GM12801 (cell line): ENCODE measurements around the gene CCNL2.

Experiments
- TF ChIP-seq, protein P1 (sequence below): IDR thresholded peaks from one replicate; pipeline ENCODE4 v1.5.1; 2011; ENCODE audit warnings: control low read depth; ENCODE audit not compliant: insufficient read length; ENCODE audit errors: extremely low read depth

The CCNL2 gene

DNA sequence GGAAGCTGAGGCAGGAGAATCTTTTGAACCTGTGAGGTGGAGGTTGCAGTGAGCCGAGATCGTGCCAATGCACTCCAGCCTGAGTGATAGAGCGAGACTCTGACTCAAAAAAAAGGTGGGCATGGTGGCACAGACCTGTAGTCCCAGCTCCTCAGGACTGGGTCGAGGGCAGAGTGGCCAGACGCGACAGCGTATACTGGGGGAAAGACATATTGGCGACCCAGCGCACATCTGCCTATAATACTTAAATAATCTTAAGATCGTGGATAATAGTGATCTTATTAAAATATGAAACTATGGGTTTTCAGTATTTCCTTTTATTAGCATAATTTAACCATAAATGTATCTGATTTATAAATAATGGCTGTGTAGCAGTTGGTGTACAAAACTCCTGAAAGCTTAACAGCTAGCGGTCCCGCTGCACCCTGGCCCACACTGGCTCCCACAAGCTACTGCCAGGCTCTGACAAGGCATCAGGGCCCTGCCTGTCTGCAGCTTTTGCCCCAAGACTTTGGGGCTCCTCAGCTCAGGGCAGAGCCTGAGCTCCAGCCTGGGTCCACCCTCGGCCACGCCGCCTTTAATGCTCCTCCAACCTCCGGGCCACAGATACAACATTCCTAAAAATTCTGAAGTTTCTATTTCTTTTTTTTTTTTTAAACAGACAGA, 21.5 kb downstream of the CCNL2 start:
- TF ChIP-seq, protein P1, sequence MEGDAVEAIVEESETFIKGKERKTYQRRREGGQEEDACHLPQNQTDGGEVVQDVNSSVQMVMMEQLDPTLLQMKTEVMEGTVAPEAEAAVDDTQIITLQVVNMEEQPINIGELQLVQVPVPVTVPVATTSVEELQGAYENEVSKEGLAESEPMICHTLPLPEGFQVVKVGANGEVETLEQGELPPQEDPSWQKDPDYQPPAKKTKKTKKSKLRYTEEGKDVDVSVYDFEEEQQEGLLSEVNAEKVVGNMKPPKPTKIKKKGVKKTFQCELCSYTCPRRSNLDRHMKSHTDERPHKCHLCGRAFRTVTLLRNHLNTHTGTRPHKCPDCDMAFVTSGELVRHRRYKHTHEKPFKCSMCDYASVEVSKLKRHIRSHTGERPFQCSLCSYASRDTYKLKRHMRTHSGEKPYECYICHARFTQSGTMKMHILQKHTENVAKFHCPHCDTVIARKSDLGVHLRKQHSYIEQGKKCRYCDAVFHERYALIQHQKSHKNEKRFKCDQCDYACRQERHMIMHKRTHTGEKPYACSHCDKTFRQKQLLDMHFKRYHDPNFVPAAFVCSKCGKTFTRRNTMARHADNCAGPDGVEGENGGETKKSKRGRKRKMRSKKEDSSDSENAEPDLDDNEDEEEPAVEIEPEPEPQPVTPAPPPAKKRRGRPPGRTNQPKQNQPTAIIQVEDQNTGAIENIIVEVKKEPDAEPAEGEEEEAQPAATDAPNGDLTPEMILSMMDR: no peak

DNA sequence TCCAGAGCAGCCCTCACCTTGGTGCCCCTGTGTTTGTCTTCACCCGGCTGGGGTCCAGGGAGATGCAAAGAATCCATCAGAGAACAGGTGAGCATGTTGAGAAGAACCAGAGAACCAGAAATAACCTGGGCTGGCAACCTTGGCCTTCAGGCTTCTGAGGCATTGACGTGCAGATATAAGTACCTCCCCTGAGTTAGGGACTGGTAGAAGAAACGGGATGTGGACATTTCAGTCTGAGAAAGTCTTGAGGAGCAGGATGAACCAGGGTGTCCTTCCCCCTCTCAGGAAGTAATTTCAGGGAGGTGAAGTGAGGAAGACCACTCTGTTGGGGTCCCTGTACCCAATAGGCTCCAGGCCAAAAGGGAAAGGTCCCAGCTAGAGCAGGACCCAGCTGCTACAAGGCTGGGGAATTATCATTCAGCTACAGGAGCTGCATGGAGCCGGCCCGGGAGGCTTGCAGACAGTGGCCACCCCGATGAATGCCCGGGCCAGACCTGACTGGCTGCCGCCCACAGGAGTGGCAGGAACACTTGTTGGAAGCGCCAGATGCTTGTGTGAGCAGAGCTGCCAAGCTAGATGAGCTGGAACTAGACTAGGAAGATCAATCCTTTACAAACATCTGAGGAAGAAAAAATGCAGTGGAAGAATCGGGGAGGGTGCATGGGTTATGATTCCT, 22.4 kb downstream of the CCNL2 start:
- TF ChIP-seq, protein P1: no peak

DNA sequence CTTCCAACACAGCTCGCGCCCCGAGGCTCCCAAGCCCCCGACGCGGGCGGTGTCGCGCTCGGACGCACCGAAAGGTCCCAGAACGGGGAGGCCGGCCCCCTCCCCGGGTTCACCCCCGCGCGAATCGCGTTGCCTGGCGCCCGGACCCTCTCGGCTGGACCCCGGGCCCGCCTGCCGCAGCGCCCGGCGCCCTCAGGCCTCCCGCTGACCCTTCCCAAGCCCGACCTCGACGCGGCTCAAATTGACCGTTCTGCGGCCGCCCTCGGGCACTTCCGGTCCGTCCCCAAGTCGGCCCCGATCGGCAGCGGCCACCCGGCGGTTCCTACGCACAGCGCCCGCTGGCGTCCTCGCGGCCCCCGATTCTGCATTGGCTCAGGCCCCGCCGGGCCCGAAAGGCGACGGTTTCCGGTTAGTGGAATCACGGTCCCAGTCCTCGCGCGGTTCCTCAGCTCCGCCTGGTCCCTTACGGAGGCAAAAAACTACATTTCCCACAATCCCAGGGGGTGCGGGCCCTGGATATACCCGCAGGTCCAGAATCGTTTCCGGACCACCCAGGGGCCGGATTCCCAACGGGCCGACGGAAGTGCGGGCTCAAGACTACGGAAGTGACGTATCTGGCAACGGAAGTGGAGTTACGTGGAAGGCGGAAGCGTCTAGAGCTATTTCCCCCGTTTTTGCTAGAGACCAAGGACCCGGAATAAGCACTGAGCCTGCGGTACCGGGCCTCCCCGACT, 24.0 kb downstream of the CCNL2 start, which contains the start of gene AURKAIP1:
TSS of gene AURKAIP1 (minus strand) at position 279 of the 734 bp plus-strand sequence. CDS start 451 bp downstream, outside the sequence.
- TF ChIP-seq, protein P1: no peak

DNA sequence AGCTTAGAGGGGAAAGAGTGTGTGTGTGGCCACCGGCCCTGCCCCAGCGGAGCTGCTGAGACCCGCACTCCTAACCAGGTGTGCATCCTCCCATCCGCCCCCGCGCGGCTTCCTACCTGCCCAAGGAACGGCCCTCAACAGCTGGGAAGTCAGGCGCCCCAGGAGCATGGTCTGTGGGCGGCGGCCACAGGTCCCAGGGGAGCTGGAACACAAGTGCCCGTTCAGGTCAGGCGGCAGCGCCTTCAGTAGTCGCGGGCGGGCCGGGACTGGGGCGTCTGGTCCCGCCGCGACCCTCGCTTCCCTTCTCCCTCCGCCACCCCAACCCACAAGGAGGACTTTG, 24.6 kb downstream of the CCNL2 start:
- TF ChIP-seq, protein P1: no peak

DNA sequence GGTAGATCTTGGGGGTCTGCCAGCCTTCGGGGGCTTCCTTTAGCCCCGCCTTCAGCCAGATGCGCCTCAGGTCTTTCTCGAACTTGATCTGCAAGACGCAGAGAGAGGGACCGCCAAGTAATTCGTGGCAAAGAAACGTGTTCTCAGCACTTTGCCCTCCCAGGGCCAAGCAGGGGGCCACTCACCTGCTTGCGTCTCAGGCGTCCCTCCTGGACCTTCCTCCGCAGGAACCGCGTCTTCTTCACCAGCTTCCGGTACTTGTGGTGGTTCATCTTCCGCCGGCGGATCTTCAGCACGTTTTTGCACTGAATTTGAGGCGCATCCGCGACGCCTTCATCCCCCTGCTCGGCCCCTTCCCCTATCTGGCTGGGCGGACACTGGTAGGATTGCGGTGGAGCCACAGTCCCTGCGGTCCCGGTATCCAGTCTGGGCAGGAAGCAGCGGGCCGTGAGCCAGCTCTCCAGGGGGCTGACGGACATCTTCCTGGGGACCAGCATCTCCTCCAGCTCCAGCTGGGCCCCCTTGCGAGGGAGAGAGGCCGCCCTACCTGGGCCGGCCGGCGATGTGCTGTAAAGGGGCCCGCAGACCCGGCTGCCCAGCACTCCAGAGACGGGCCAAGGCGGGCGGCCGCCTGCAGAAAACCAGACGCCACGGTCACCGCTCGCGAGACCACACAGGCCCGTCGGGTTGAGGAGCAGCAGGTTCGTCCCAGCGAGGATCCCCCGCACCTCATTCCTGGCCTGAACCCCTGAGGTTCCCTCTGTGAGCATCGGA, 25.1 kb downstream of the CCNL2 start:
- TF ChIP-seq, protein P1: no peak

DNA sequence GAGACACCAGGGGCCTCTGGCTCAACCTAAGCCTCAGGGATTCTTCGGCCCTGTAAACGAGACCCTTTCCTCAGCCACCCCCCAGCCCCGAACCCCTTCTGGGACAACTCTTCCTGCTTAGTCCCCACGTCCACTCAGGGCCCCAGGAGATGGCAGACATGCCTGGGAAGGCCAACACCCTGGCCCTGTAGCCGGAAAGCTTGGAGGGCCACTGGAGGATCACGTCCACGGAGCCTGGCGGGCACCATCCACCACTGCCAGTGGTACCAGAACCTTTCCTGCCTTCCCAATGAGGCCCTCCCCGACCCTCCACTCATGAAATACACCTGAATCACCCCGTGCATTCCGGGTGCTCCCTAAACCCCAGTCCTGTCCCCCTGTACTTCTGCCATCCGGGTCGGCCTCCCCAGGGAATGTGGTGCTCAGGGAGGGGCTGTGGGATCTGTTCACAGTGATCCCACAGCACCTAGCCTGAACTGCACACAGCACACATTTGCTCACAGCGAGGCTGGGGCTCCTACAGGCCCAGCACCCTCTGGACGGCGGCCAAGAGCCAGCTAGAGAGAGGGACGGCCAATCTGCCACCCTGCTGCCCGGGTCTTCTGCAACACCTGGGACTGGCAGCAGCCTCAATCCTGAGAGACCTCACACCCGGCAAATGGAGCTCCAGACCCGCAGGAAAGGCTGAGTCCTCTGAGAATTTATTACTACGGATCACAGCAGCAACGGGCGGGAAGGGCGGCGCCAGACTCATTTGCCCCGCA, 25.9 kb downstream of the CCNL2 start:
- TF ChIP-seq, protein P1: no peak
